Tibial artery (tissue), 4 donors: ENCODE results near the gene OPCML.

ENCODE experiments used
- DNase-seq, 2 donors: peaks; one replicate each; pipeline ENCODE4 v3.0.0-alpha.2; 2019
- H3K27ac ChIP-seq, 2 donors: fragments of 200-600 bp; sonication (generic) in 1 of 2; 1 replicate in 1 of 2; 2 replicates in 1 of 2; pipeline ENCODE4 v1.5.1; 2018 to 2019; ENCODE audit warnings: mild to moderate bottlenecking in 1 of 2
- H3K27me3 ChIP-seq, 2 donors: fragments of 200-600 bp; sonication (generic) in 1 of 2; one replicate each; pipeline versions ENCODE4 v1.5.1 to v1.6.0; 2016 to 2019
- H3K36me3 ChIP-seq, 3 donors: fragments of 200-600 bp; sonication (generic) in 2 of 3; one replicate each; pipeline ENCODE4 v1.5.1; 2016 to 2019; ENCODE audit warnings: mild to moderate bottlenecking in 2 of 3
- H3K4me1 ChIP-seq, 4 donors: fragments of 200-600 bp; sonication (generic) in 2 of 4; 1 replicate in 3 of 4; 2 replicates in 1 of 4; pipeline ENCODE4 v1.5.1; 2016 to 2019
- H3K4me3 ChIP-seq, 2 donors: fragments of 200-600 bp; sonication (generic) in 1 of 2; 1 replicate in 1 of 2; 2 replicates in 1 of 2; pipeline ENCODE4 v1.5.1; 2018 to 2019; ENCODE audit warnings: mild to moderate bottlenecking in 2 of 2
- H3K9me3 ChIP-seq, 3 donors: fragments of 200-600 bp; sonication (generic) in 1 of 3; one replicate each; pipeline ENCODE4 v1.5.1; 2016 to 2019
- CTCF ChIP-seq, 2 experiments: fragments of 200-600 bp in 1 of 2; fragments of 450-650 bp in 1 of 2; IDR thresholded peaks; one replicate each; pipeline ENCODE4 v1.5.1; 2017 to 2019; ENCODE audit warnings: antibody characterized with exemption in 2 of 2, mild to moderate bottlenecking in 1 of 2, moderate library complexity in 1 of 2
- intact Hi-C: fragments of 100-400 bp; cut with DNase I; formaldehyde crosslinking; loops from one replicate; pipeline ENCODE4 v1.15.0; 2023; ENCODE audit warnings: low total_unique reads

The OPCML gene

DNA sequence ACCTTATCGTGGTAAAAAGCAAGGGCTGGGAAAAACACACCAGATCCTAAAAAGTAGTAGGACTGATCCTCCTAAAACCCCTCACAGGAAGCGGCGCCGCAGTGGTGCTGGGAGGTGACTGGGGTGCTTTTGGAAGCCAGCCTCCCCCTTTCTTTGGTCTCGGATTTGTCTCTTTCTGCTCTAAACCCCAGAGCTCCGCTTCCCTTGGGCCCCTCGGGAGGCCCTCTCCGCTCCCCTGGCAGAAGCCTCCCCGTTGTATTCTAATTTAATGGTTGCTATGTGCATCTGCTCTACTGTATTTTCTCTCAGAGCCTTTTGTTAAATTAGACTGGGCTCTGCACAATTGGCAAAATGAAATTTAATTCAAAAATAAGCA lies 587.7 kb downstream of the OPCML start:
- Histone ChIP-seq H3K27me3 (peaks cover 0 to 41% of the 10 kb centered on the region in 2 donors), H3K9me3 (no peaks in the 10 kb centered on the region), H3K4me1 (peaks cover 0 to 8% (median 0%) of the 10 kb centered on the region in 4 donors), H3K4me3 (no peak overlapping the region), H3K36me3 (no peaks in the 10 kb centered on the region), H3K27ac (no peak overlapping the region)
- no peak for DNase-seq
- TF ChIP-seq CTCF (IDR thresholded peaks at IDR 0.05) = no peak
- intact Hi-C loops = loop anchor here (5.0 kb wide), 1 partner anchor 453 kb away; no protein-coding TSS in a partner anchor

DNA sequence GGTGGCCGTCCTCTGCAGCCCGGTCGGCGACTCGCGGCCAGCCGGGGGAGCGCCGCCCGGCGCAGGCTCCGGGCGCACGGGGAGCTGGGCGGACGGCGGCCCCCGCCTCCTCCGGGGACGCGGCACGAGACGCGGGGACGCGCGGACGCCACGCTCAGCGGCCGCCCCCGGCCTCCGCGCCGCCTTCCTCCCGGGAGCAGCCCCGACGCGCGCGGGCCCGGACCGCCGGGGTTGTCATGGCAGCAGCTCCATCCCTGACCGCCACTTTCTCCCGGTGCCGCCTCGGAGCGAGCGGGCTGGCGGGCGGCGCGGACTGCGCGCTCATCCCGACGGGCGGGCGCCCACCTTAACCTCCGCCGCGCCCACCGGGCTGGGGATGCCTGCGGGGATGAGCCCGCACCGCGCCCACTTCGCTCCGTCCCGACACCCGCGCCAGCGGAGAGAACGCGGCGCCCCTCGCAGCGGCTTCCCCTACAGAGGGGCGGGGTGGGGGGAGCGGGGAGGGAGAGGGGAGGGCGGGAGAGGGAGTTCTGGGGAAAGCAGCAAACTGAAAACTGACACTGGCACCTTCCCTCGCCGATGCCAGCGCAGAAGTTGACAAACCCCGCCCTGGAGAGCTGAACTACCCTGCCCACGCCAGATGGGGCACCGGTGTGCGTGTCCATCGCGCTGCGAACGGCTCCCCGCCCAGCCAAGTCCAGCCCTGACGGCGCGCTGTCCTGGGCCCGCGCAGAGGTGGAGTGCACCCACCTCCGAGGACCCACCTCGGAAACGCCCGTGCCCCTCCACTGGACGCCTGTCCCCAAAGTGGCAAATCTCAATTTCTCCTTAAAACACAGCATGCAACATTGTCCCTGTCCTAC lies 588.4 kb downstream of the OPCML start:
- Histone ChIP-seq H3K36me3 (no peaks in the 10 kb centered on the region), H3K27ac (no peak overlapping the region), H3K27me3 (peaks cover 0 to 41% of the 10 kb centered on the region in 2 donors), H3K4me1 (peaks cover 0 to 8% (median 0%) of the 10 kb centered on the region in 4 donors), H3K4me3 (peak overlapping the region in 1 of 2 donors; percentile 10), H3K9me3 (no peaks in the 10 kb centered on the region)
- no peak for TF ChIP-seq CTCF (IDR thresholded peaks at IDR 0.05)
- no peak for DNase-seq
- intact Hi-C loops = loop anchor here (5.0 kb wide), 1 partner anchor 453 kb away; no protein-coding TSS in a partner anchor

DNA sequence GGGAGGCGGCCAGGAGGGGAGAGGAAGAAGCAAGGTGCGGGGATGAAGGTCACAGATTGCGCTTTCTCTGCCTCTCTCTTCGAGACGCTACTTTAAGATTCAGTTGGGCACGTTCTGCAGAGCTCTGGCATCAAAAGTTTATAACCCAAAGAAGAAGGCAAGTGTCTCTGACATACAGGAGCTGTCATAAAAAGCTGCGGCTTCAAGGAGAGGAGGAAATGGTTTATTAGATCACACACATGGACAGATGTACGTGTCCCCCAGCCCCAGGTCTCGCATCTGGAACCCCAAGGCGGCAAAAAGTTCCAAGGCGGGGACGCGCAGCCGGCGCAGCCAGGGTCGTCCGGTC lies 589.0 kb downstream of the OPCML start:
- Histone ChIP-seq H3K4me3 (no peak overlapping the region), H3K27me3 (peaks cover 0 to 41% of the 10 kb centered on the region in 2 donors), H3K36me3 (no peaks in the 10 kb centered on the region), H3K27ac (no peak overlapping the region), H3K9me3 (no peaks in the 10 kb centered on the region), H3K4me1 (peaks cover 0 to 8% (median 0%) of the 10 kb centered on the region in 4 donors)
- intact Hi-C loops = loop anchor here (5.0 kb wide), 1 partner anchor 454 kb away; no protein-coding TSS in a partner anchor
- no peak for DNase-seq
- no peak for TF ChIP-seq CTCF (IDR thresholded peaks at IDR 0.05)

GRCh38 chr11:132942611-132943356 lies 589.5 kb downstream of the OPCML start:
- no peak for DNase-seq
- no peak for TF ChIP-seq CTCF (IDR thresholded peaks at IDR 0.05)
- H3K36me3 ChIP-seq = no peaks in the 10 kb centered on the region
- H3K4me1 ChIP-seq = peaks cover 0 to 8% (median 0%) of the 10 kb centered on the region in 4 donors
- intact Hi-C loops = loop anchor here (5.0 kb wide), 1 partner anchor 455 kb away; no protein-coding TSS in a partner anchor
- no peak overlapping the region for H3K27ac ChIP-seq
- H3K27me3 ChIP-seq = peaks cover 0 to 41% of the 10 kb centered on the region in 2 donors
- H3K9me3 ChIP-seq = no peaks in the 10 kb centered on the region
- H3K4me3 ChIP-seq = no peak overlapping the region

GRCh38 chr11:132941761-132942160 lies 590.5 kb downstream of the OPCML start:
- H3K4me3 ChIP-seq = no peak overlapping the region
- no peak overlapping the region for H3K27ac ChIP-seq
- no peak for DNase-seq
- intact Hi-C loops = loop anchor here (5.0 kb wide), 1 partner anchor 456 kb away; no protein-coding TSS in a partner anchor
- H3K27me3 ChIP-seq = peaks cover 0 to 41% of the 10 kb centered on the region in 2 donors
- H3K4me1 ChIP-seq = peaks cover 0 to 8% (median 0%) of the 10 kb centered on the region in 4 donors
- no peak for TF ChIP-seq CTCF (IDR thresholded peaks at IDR 0.05)
- H3K36me3 ChIP-seq = no peaks in the 10 kb centered on the region
- no peaks in the 10 kb centered on the region for H3K9me3 ChIP-seq
